ENCODE results near the gene SYT5.

The SYT5 gene

DNA sequence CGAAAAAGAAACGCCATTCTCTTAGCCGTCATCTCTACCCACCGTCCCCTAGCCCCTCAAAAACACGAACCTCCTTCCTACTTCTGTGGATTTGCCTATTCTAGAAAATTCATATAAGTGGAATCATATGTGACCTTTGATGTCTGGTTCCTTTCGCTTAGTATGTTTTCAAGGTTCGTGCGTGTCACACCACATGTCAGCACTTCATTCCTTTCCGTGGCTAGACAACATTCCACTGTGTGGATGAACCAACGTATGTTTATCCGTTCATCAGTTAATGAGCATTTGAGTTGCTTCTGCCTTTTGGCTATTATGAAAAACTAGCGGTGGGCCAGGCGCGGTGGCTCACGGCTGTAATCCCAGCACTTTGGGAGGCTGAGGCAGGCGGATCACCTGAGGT, 48.7 kb downstream of the SYT5 start:
- no peaks in the 10 kb centered on the region for H3K27me3 ChIP-seq (replicated peaks)
- no peak overlapping the region for H3K27ac ChIP-seq
- no peak overlapping the region for H3K4me3 ChIP-seq (ENCODE audit: low read depth, low read length)
- TF ChIP-seq, protein P1, sequence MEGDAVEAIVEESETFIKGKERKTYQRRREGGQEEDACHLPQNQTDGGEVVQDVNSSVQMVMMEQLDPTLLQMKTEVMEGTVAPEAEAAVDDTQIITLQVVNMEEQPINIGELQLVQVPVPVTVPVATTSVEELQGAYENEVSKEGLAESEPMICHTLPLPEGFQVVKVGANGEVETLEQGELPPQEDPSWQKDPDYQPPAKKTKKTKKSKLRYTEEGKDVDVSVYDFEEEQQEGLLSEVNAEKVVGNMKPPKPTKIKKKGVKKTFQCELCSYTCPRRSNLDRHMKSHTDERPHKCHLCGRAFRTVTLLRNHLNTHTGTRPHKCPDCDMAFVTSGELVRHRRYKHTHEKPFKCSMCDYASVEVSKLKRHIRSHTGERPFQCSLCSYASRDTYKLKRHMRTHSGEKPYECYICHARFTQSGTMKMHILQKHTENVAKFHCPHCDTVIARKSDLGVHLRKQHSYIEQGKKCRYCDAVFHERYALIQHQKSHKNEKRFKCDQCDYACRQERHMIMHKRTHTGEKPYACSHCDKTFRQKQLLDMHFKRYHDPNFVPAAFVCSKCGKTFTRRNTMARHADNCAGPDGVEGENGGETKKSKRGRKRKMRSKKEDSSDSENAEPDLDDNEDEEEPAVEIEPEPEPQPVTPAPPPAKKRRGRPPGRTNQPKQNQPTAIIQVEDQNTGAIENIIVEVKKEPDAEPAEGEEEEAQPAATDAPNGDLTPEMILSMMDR (IDR thresholded peaks at IDR 0.05; ENCODE audit: low read depth, low read length, missing control alignments): no peak
- no peaks in the 10 kb centered on the region for H3K36me3 ChIP-seq (replicated peaks)
- in situ Hi-C loops (cut with HindIII; ENCODE audit: low pct_ligation_motif_present, low sequenced_read_pairs): no loop called here
- DNase-seq: no peak
